ENCODE measurements around the gene H3-3A. TPM values are rescaled to one million over a fixed set of nuclear protein-coding genes. Genes with fewer than 3 reads are reported as not detected.

The H3-3A gene
- total RNA-seq, 1 experiment from 2014 or later: 1,129 TPM

DNA sequence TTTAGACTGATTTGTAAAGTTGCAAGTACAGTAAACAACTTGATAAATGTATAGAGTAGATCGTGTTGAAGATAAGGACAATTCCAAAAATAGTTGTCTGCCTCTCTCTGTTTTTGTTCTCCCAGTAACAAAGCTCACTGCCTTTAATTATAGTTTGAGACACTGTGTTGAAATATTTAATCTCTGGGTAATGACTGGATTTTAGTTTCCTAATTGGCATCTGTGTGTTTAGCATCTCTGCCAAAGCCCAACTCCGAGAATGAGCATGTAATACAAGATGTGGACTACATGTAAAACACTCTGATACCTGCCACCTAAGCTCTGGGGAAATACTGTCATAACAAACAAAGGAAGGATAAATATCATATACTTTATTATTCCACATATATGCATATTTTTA, 35.7 kb upstream of the H3-3A start:
- H3T11ph ChIP-seq (ENCODE audit: low read length): no peak overlapping the region
- no peaks in the 10 kb centered on the region for H3K9me3 ChIP-seq (ENCODE audit: control insufficient read depth, low read depth, low read length)
- H3K4me3 Mint-ChIP-seq: no peak overlapping the region
- no peak overlapping the region for H3K27ac Mint-ChIP-seq
- H2AFZ ChIP-seq (ENCODE audit: low read length): no peak overlapping the region
- H2BK20ac ChIP-seq (ENCODE audit: low read depth, low read length, poor library complexity, severe bottlenecking): no peak overlapping the region
- no peaks in the 10 kb centered on the region for H4K20me1 ChIP-seq (ENCODE audit: control insufficient read depth, insufficient read depth, insufficient read length)
- no peaks in the 10 kb centered on the region for H3K9me3 Mint-ChIP-seq
- no peaks in the 10 kb centered on the region for H3K36me3 Mint-ChIP-seq (ENCODE audit: insufficient read depth in 1 of 3, low read depth in 3 of 3)
- no peaks in the 10 kb centered on the region for H3K23me2 ChIP-seq (ENCODE audit: insufficient read length, low read depth, low read length, poor library complexity, severe bottlenecking)
- no peak overlapping the region for H4K91ac ChIP-seq (ENCODE audit: insufficient read length, low read depth, low read length)
- no peaks in the 10 kb centered on the region for H3K79me1 ChIP-seq (ENCODE audit: insufficient read depth, low read depth, low read length, poor library complexity, severe bottlenecking)
- H2BK15ac ChIP-seq (ENCODE audit: low read depth, low read length): no peak overlapping the region
- no peak overlapping the region for H2AK5ac ChIP-seq (ENCODE audit: insufficient read length, low read length)
- no peak overlapping the region for H3K4ac ChIP-seq (ENCODE audit: low read depth, low read length)
- H4K8ac ChIP-seq (replicated peaks; ENCODE audit: insufficient read length, low read depth, low read length): no peak overlapping the region
- H3K56ac ChIP-seq (ENCODE audit: insufficient read length, low read depth, low read length): no peak overlapping the region
- H3K4me1 Mint-ChIP-seq: no peaks in the 10 kb centered on the region
- WGBS (ENCODE audit: extremely low coverage, insufficient read length, low lambda C conversion rate): no CpG with 5 or more reads among the region's 2 CpGs
- H4K5ac ChIP-seq (ENCODE audit: insufficient read length, low read depth, low read length): no peak overlapping the region
- no peaks in the 10 kb centered on the region for H3K27me3 ChIP-seq (ENCODE audit: insufficient read depth, low read length)
- TF ChIP-seq, protein P1, sequence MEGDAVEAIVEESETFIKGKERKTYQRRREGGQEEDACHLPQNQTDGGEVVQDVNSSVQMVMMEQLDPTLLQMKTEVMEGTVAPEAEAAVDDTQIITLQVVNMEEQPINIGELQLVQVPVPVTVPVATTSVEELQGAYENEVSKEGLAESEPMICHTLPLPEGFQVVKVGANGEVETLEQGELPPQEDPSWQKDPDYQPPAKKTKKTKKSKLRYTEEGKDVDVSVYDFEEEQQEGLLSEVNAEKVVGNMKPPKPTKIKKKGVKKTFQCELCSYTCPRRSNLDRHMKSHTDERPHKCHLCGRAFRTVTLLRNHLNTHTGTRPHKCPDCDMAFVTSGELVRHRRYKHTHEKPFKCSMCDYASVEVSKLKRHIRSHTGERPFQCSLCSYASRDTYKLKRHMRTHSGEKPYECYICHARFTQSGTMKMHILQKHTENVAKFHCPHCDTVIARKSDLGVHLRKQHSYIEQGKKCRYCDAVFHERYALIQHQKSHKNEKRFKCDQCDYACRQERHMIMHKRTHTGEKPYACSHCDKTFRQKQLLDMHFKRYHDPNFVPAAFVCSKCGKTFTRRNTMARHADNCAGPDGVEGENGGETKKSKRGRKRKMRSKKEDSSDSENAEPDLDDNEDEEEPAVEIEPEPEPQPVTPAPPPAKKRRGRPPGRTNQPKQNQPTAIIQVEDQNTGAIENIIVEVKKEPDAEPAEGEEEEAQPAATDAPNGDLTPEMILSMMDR (conservative IDR thresholded peaks at IDR 0.05): no peak
- no peak overlapping the region for H3K9ac ChIP-seq (ENCODE audit: extremely low read depth, insufficient read length, low read length)
- no peak overlapping the region for H3K4me2 ChIP-seq (ENCODE audit: insufficient read depth, insufficient read length, low read length)
- DNase-seq: no peak
- H3K79me2 ChIP-seq (ENCODE audit: insufficient read depth, low read length): no peaks in the 10 kb centered on the region
- no peak overlapping the region for H2BK5ac ChIP-seq (ENCODE audit: insufficient read length, low read length)
- no peak overlapping the region for H3K14ac ChIP-seq (ENCODE audit: insufficient read depth, low read length)
- H3K4me1 ChIP-seq (ENCODE audit: insufficient read depth, low read length): no peaks in the 10 kb centered on the region
- H3K27me3 Mint-ChIP-seq (ENCODE audit: low read depth): no peaks in the 10 kb centered on the region; the same call in 1 of the 2 replicates
- no peak overlapping the region for H3K23ac ChIP-seq (ENCODE audit: insufficient read length, low read depth, low read length)
- H2BK120ac ChIP-seq (ENCODE audit: low read depth, low read length, poor library complexity, severe bottlenecking): no peak overlapping the region
- H2BK12ac ChIP-seq (ENCODE audit: insufficient read length, low read depth, low read length): no peak overlapping the region
- no peak overlapping the region for H3K27ac ChIP-seq (ENCODE audit: insufficient read length, low read depth, low read length)
- H3K18ac ChIP-seq (ENCODE audit: insufficient read length, low read depth, low read length): no peak overlapping the region
